Stimulated activated CD8-positive, alpha-beta memory T cell treated with anti-CD3 and anti-CD28 coated beads, Interleukin-2, amount 100 ng/mL, for 48 hours (primary cell): ENCODE measurements around the gene TBX6.
A peak's percentile ranks its signal among the peaks of the same experiment; 100 is the strongest.

Experiments used
- DNase-seq, 2 donors: peaks; one replicate each; pipeline ENCODE4 v3.0.0-alpha.2; 2020; ENCODE audit warnings: low read depth in 2 of 2

Gene TBX6

DNA sequence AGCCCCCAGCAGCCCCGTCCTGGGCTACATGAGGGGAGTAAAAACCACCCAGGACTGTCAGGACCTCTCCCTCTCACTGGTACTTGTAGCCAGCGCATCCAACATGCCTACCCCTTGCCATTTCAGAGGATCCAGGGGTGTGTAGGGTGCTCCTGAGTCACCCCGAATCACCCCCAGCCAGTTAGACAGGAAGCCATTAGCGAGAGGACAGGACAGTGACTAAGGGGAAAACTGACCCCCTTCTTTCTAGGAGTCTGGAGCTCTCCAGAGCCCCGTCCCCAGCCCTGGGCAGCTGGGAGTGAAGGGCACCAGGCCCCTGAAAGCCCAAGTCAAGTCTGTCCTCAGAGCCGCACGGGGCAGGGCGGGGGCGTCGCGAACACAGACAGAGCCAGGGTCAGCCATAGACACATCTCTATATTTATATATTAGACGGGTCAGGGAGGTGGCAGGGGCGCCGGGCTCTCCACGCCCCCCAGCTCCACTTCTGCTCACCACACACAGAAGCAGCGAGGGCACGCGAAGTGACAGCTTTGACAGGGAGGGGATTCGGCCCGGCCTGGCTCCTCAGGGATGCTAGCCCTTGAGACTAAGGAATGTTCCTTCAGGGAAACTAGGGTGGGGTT, 22.1 kb upstream of the TBX6 start:
- DNase-seq, result no peak

DNA sequence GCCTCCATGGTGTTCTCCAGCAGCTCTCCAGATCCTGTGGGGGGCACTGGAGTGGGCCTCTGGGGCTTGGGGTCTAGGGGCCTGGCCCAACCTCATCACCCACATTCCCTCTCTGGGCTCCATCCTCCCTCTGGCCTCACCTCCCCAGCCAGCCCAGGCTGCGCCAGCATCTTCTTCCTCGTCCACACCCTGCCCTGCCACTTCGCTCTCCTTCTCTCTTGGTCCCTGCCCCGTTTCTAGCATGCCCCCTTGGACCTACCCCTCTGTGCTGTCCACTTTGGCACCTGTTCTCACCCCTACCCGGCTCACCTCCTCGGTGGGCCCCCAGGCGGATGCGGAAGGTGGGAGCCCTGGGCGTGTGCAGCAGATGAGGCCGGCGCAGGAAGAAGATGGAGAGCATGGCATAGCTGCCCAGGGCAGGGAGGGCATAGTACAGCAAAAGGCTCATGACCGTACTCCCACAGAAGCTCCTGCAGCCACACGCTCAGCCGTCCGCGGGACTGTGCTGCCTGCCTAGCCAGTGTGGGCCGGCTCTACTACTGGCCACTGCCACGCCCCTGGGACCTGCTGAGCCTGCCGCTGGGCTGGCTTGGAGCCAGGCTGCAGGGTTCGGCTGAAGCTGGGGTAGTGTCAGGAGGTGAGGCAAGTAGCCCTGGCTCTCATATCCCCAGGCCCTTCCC, 21.4 kb upstream of the TBX6 start, which contains the start of gene GDPD3:
Gene GDPD3 (minus strand): TSS at position 507 of the 680 bp plus-strand sequence. CDS start 59 bp downstream, at position 448.
- no peak for DNase-seq

DNA sequence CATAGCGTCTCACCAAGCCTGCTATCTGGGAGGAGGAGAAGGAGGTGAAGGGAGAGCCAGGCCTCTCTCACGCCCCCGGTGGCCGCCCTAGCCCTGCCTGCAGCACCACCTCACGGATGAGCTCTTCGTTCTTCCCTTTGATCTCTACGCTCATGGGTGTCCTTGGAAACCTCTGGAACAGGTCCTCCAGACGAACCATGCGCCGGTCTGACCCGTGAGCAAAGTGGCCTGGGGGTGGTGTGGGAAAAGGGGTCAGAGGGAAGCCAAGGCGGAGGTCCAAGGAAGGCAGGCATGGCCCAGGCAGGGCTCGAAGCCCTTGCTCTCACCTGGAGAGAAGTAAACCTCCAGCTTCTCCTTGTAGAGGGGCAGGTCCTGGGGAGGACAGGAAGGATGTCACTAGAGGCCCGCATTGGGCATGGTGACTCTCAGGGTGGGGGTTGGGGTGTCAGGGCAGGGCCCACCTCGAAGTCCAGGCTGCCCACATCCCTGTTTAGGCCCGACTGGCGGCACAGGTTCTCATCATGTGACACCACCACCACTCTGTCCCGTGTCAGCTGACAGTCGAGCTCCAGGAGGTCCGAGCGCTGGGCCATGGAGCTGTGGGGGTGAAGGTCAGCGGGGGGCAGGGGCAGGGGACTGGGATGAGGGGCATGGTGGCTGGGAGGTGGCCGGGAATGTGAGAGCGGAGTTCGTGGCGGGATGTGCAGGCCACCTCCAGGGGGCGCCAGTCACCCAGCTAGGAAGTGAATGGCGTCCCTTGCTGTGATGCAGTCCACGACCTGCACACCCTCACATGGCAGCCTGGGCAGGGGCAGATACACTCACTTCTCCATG, 20.7 kb upstream of the TBX6 start:
- peak; percentile 61 to 64 for DNase-seq

DNA sequence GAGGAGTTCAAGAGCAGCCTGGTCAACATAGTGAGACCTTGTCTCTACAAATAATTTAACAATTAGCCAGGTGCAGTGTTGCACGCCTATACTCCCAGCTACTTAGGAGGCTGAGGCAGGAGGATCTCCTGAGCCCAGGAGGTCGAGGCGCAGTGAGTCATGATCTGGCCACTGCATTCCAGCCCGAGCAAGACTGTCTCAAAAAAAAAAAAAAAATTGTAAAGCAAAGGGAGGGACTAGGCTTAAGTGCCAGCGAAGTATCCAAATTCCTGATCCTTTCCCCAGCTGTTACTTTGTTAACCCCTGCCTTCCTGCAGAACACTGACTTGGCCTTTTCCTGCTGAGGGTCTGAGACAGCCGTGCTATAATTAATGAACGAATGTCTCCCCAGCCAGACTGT, 18.9 kb upstream of the TBX6 start:
- DNase-seq, result no peak

DNA sequence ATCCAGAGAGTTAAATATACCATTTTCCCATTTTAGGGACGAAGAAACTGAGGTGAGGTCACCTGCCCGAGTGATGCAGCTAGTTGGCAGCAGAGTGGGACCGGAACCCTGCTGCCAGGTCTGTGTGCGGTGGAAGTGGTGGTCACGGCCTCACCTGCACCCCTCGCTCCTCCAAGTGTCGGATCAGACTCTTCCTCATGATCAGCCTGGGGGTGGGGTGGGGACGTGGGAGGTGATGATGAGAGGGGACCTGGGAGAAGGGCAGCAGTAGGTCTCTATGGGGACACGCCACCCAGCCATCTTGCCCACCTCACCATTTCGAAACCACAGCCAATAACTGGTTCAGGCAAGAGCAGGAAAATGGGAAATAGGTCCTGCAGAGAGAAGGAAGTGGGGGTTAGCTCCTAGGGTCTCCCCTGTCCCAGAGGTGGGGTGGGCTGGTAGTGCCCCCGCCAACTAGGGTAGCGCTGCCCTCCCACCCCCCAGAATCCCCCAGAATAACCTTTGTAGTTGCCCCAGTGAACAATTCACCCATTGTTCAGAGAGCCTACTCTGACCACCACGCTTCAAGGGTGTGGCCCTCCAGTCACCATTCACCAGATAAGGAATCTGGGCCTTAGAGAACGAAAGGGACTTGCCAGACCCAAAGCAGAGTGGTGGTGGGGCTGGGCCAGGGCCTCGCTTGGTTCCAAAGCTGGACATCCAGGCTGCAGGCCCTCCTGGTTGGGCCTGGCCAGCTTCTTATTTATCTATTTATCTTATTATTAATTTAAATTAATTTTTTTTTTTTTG, 16.5 kb upstream of the TBX6 start:
- DNase-seq, result no peak

DNA sequence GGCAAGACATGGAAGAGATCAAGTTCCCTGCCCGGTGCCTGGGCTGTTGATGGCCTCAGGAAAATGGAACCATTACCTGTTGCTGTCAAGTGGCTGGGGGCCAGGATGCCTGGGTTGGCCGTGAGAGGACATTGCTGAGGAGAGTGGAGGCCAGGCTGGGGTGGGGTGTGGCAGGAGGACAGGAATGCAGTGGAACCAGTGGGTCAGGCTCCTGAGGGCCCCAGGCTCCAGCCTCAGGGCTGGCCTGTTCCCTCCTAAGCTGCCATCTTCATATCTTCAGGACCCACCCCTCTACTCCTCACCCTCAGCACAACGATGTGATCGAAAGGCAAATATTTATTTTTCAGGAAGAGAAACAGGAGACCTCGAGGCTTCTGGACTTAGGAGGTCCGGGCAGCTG, 12.8 kb upstream of the TBX6 start:
- DNase-seq, result no peak

DNA sequence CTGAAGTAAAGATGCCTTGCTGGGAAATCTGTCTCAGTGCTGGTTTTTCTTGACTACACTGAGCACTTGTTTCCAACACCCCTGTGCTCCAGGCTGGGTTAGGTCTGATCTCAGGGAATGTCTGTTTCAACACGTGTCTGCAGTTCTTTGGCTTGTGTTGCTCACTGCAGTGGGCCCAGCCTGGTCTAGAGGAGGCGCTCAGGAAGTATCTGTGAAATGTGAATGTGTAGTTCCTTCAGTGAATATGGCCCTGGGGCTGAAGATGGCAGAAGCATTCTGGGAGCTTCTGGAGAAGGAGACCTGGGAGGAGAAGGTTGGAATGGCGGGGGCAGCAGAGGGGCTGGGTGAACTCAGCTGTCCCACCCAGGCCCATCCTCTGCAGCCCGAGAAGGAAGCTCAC, 12.4 kb upstream of the TBX6 start:
- DNase-seq, result no peak

DNA sequence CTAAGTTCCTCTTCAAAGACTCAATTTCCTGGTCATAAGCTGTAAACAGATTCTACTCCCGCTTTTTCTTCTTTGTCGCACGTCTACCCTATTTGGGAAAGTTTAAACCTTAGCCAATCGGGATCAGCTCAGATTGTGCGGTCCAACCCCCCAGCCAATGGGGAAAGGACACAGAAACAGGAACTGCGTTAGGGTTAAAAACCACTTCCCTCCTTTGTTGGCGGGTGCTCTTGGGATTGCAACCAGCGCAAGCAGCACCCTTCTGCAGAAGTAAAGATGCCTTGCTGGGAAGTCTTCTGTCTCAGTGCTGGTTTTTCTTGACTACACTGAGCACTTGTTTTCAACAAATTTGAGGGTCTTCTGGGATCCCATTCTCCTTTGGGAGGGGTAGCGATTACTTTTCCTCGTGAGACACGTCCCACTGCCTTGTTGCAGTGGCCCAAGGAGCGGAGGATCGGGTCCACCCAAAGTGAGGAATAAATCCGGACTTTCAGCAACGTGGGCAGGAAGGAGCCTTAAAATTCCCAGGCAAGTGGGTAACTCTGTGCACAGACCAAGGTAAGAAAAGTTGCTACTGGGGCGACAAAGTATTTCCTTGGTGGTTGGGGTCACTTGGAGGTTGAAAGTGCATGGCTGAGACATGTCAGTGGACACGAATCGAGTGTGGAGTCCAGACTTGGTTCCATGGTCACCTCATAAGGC, 5.3 kb upstream of the TBX6 start:
- no peak for DNase-seq

DNA sequence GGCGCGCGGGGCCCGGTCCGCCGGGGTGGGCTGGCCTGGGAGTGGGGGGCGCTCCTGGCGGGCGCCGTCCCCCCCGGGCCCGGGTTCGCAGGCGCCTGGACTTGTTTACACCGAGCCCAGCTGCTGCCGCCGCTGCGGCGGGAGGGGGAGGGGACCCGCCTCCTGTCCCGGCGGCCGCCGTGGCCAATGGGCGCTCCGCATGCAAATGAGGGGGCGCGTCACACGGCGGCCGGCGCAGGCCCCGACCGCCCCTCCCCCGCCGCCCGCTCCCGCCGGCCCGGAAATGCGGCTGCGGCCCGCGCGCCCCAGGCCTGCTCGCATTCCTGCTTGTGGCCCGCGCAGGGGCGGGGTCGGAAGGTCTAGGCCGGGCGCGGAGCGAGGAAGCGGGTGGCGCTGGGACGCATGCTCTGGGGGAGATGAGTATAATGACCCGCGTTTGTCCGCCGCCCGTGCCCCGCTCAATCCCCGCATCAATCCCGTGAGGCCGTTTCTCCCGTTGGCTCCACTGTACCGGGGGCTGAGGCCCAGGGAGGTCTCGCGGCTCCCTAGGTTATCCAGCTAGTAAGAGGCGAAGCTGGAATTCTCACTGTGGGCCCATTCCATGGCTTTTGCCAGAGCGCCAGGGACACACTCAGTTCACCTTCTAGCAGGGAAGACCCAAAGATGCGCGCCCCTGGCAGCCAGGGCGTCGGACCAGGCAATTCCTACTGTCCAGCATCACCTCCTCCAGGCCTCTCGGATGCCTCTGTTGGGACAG, 4.6 kb upstream of the TBX6 start, which contains the start of gene YPEL3:
Gene YPEL3 (minus strand): TSS at position 109 of the 757 bp plus-strand sequence. CDS start 731 bp downstream, outside the sequence.
- peak; percentile 80 to 85 for DNase-seq

DNA sequence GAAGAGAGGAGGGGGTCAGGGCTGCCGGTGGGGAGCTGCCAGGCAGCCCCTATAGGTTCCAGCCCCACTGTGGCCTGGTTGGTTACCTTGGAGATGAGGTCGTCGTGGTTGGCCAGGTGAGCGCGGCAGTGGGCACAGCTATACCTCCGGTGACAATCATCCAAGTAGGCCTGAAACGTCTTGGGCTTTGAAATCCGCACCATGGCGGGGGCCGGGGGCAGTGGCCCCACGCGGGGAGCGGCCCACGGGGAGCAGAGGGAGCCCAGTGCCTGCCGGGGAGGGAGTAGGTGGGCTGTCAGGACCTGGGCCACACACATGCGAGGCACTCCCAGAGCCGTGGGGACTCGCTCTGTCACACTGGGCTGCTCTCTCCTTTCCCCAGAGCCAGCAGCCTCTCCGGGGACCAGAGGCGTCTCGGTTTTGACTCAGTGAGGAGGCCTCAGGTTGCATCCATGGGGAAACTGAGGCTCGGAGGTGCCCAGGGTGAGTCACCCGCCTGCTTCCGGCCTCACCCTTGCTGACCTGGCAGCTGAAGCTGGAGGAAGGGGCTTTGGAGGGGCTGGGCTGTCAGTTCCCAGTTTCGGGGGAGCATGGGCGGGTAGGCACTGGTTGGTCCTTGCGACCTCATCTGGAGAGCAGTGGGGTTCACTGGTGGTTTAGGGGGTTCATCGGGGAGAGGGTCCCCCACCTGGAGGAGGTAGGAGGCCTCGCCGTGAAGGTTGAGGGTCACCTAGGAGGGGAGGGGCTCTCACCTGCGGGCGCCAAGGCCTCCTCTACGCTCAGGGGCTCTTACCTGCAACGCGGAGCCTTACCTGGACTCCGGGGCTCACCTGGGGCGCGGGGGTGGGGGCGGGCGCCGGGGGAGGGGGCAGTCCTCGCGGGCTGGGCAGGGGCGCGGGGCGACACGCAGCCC, 3.7 kb upstream of the TBX6 start:
- no peak for DNase-seq

DNA sequence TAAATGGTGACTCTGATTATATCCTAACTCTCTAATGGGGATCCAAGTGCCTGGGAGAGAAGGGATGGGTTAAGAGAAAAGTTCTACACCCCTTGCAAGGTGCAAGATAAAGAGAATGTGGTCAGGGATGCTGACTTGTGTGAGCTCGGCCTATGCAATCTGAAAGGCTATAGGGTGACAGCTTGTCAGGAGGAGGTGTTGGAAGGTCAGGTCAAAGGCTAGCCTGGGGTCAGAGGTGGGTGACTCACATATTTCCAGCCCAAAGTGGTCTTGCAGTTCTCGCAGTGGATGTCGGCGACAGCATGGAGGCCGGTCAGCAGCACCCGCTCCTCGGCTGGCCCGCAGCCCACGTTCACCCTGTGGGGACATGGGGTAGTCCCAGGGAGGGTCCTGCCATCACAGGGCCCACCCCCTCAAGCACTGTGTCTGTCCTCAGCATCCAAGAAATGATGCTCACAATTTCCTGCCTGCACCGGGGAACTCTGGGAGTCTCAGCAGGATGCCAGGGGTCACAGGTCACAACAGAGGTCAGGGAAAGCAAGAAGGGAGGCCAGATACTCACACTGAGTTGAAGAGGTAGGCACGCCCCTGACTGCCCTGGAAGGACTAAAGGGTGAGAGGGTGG, 2.9 kb upstream of the TBX6 start:
- DNase-seq, result no peak

DNA sequence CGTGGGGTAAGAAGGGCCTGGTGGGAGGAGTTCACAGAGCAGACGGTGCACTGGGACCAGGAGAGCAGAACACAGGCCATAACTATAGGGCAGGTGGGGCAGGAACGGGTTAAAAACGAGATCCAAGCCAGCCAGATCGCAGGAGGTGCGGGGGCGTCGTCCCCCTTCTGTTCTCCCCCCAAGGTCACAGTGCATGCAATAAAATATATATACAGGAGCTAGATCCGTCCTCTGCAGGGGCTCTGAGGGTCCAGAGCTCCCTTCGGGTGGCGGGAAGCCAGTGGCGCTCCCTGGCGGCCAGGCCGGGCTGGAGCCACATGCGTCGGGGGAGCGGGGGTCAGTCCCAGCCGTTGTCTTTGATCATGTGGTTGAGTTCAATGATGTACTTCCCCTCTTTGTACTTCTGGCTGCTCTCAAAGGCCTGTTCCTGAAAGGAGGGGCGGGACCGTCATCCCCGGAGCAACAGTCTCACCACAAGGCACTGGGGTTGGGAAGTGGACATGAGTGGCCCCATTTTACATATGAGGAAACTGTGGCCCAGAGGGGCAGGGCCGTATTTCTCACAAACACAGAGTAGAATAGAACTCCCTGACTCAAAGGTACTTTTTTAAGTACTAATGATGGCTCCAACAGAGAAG, 768 bp upstream of the TBX6 start:
- DNase-seq, result peak; percentile 71 to 75

DNA sequence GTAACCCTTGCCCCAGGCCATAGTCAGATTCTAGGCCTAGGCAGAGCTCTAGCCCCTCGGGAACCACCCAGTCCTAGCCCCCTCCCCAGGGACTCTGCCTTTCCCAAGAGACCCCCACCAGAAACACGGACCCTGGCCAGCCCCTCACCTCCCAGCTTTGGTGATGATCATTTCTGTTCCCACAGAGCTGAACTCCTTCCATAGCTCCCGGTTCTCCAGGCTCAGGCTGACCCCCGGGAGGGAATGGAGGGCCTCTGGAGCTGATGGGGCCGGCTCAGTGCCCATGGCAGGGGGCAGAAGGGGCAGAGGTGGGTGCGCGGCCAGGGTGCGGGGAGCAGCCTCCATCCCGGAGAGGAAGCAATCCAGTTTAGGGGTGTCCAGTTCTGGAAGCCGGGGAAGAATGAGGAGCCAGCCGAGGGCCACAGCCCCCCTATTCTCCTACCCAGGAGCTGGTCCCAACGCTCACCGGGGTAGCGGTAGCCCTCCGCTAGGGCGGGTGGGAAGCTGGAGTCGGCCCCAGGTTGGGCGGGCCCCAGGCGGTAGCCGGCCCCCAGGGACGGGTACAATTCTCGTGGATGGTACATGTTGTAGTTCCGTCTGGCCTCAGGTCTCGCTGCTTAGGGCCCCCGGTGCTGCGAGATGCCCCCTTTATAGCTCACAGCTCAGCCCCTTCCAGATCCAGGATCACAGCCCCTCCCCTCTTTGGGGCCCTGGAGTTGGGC, 953 bp downstream of the TBX6 start:
- no peak for DNase-seq

DNA sequence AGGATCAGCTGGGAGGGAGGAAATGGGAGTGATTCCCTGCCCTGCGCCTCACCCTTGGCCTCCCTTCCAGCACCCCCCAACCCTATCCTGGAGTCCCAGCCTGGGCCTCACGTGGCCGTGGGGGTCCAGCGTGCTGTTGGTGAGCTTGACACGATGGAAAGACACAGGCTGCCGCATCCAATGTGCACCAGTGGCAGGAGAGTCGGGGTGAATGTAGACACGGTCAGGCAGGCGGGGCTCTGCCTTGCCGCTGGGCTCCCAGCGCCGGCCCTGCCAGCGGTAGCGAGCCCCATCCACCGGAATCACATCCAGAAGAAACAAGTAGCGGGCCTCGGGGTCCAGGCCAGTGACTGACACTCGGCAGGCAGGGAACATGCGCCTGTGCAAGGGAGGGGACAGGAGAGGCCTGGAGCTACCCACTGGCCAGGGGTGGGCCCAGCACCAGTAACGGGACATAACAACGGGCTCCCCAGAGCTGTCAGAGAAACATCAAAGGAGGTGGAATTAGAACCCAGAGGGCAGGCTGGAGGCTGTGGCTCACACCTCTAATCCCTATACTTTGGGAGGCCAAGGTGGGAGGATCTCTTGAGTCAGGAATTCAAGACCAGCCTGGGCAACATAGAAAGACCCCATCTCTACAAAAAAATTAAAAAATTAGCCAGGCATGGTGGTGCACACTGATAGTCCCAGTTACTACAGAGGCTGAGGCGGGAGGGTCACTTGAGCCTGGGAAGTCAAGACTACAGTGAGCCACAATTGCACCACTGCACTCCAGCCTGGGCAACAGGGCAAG, 2.7 kb downstream of the TBX6 start:
- DNase-seq, result no peak

DNA sequence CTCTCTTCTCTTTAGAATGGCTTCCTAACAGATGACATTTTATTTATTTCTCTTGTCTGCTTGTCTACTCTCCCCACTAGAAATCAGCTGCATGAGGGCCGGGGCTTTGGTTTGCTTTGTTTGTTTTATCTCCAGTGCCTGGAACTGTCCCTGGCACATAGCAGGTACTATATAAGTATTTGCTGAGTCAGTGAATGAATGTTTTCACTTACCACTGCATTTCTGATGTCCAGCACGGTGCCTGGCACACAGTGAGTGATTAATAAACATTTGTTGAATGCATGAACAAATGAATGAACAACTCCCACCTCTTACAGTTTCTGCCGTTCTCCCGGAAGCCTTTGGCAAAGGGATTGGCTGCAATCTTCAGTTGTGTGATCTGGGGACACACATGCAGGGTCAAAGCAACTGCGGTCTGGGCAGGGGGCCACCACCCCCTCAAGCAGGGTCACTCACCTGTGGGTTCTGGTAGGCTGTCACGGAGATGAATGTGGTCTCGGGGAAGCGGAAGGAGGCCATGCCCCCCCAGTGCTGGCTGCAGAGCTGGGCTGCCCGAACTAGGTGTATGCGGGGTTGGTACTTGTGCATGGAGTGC, 3.4 kb downstream of the TBX6 start:
- no peak for DNase-seq

DNA sequence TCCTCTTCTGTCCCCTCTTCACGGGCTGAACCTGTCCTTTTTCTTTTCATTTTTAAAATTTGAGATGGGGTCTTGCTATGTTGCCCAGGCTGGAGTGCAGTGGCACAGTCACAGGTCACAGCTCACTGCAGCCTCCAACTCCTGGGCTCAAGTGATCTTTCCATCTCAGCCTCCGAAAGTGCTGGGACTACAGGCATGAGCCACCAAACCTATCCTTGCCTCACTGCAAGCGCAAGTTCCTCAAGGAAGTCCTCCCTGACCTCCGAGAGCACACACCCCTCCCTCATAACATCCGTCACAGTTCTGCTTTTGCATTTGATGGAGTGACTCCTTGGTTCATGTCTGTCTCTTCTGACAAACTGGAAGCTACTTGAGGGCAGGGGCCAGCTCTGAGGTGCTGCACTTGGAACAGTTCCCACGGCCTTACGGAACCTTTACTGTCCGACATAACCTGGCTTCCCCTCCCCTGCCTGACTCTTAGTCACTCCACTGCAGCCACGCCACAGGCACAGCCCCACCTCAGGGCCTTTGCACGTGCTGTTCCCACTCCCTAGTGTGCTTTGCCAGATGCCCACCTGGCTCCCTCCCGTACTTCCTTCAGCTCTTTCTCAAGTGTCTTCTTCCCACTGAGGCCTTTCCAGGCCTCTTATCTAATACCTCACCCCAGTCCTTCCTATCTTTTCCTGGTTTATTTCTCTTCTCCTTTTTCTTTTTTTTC, 4.4 kb downstream of the TBX6 start:
- DNase-seq, result no peak
